Stimulated activated CD4-positive, alpha-beta T cell treated with anti-CD3 and anti-CD28 coated beads, Interleukin-1b, Interleukin-23, amount 100 ng/mL, for 4 hours (primary cell): ENCODE results near the gene EGR2.

Experiments used
- DNase-seq, 2 donors: peaks; one replicate each; pipeline ENCODE4 v3.0.0-alpha.2; 2020; ENCODE audit warnings: low read depth in 2 of 2

Gene EGR2

DNA sequence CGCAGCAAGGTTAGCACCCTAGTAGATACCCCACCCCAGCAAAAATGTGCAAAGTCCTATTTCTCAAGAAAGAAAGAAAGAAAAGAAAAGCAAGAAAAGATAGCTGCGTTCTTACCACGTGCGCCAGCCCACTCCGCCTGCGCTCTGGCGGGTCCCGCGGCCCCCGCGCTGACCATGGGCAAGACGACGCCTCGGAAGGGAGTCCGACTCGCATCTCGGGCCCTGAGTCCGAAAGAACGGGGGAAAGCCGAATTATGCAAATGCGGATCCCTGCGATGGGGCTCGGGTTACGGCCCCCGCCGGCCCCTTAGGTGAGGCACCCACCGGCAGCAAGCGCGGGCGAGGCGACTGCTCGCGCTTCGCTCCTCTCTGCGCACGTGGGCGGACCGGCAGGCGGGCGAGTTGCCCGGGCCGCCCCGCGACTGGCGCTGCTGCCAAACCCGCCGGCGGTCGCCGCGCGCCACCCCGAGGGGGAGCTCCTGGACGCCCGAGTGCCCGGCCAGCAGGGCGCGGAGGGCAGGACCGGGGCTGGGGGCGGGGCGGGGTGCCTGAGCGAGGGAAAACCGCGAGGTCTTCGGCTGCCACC is 2.4 kb upstream of the EGR2 start:
- DNase-seq: peak; percentile 62 to 65

- peak; percentile 57 to 67 for DNase-seq
Observed at GRCh38 chr10:62817766-62818425, 1.7 kb upstream of the EGR2 start.

- peak; percentile 55 to 64 for DNase-seq
Observed at GRCh38 chr10:62817121-62817765, 1.1 kb upstream of the EGR2 start.

- no peak for DNase-seq
Observed at GRCh38 chr10:62816076-62816330, 163 bp downstream of the EGR2 start.

DNA sequence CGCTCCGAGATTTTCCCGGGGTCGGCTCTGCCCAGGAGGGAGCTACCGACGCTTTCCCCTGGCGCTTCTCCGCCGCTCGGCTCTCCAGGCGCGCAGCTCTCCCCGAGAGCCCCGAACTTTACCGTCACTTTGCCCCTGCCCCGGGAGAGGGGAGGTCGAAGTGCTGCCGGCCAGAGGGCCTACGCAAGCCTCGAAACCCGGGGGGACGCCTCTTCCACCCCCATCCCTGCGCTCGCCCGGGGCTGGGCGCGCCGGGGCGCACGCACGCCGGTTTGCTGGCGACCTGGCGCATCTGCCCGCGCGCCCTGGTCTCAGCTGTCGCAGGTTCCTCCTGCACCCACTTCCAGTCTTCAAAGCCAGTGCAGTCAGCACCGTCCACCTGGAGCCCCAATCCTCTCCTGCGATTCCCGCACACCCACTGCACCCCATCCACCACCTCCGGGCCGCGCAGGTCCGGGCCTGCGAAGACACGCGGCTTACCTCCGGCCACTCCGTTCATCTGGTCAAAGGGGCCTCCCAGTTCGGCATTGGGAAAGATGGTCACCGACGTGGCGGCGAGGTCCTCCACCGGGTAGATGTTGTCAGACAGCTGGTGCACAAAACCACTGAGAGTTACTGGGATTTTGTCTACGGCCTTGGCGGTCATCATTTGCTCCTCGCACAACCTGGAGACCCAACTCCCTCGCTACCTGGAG is 638 bp downstream of the EGR2 start:
- DNase-seq: peak; percentile 21 to 23

DNA sequence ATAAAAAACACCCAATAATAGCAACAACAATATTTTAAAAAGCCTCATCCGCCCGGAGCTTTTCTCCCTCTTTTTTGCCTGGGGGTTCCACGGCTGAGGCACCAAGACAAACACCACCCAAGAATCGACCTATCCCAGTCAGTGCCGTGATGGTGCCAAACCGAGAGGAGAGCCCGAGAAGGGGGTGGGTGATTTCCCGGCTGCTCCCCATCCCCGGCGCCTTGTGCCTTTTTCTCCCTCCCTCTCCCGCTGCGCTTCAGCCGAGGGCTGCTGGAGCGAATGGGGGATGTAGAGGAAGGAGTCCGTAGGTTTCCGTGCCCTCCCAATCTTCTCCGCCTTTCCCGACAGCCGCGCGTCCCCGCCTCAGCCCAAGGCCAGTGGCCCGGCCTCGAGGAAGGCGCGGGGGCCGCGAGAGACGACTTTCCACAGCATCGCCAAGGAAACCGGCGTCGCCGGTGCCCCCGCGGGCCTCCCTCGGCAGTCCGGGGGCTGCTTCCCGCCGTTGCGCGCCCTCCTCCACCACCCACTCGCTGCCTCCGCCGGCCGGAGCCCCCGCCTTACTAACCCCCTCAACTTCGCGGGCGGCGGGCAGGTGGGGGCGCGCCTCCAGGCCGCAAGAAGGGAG is 1.3 kb downstream of the EGR2 start:
- peak; percentile 39 to 53 for DNase-seq

DNA sequence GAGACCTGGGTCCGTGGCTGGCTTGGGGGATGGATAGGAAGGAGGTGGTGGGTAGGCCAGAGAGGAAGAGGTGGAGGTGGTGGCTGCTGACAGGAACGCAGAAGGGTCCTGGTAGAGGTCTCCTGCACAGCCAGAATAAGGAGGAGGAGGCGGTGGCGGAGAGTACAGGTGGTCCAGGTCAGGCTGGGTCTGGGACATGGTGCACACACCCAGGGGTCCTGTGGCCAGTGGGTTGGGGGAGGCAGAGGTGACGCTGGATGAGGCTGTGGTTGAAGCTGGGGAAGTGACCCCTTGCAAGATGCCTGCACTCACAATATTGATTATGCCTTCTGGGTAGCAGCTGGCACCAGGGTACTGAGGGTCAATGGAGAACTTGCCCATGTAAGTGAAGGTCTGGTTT is 2.2 kb downstream of the EGR2 start:
- DNase-seq: peak in 1 of 2 donors; percentile 23

GRCh38 chr10:62813453-62813852 is 2.7 kb downstream of the EGR2 start:
- DNase-seq: no peak

DNA sequence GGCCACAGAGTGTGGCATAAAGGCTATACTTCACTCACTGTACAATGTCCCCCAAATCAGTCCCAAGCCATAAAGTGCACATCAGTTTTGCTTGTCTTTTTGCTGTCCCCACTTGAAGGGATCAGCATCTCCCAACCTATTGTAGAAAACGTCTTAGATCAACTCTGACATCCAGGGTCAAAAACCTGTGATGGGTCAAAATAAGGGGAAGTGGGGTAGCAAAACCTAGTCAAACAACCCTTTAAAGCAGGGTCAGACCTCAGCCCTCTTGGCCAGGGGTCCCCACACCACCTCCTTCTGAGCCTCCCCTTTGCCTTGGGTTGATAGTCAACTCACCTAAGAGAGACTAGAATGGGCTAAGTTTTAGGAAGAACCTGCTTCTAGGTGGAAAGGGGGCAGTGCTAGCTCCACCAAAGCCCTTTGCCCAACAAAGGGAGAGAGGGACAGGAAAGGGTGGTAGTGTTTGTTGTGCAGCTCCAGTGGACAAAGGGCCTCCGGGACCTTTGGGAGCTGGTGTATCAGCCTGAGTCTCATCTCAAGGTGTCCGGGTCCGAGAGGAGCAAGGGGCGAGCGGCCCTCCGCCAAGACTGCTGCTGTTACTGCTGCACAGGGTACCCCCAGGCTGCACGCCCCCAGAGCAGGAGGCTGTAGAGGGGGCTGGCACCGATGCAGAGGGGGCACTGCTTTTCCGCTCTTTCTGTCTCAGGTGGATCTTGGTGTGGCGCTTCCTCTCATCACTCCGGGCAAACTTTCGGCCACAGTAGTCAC is 3.3 kb downstream of the EGR2 start:
- no peak for DNase-seq

GRCh38 chr10:62811159-62811875 is 4.8 kb downstream of the EGR2 start:
- DNase-seq: peak; percentile 46 to 60

DNA sequence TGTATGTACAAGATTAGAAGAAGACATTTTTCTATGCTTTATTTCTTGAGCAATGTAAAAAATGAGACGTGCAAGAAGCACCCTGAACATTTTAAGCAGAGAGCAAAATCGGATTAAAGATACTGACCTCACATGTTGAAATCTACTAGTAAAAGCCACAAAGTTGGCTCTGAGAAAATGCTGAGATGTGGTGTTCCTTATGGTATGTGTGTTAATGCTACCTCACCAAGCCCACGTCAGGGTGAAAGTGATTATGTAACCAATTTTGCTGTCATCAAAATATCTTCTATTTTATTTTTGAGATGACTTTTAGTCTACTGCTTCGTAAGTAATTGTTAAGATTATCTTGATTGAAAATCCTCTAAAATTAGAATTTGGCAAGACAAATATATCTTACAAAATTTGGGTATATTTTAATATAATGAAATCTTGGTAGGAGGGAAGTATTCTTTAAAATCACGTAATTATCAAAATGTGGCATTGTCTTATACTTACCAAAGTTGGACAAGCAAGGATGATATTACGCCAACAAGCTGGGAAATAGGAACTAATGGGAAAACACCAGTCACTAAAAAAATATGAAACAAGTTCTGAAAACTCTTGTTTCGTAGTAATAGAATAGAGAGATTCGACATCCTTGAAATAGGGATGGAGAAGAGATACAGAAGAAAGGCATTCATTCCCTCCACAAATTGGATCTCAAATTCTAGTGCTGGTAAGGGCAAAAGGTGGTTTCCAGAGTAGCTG is 5.8 kb downstream of the EGR2 start:
- no peak for DNase-seq

DNA sequence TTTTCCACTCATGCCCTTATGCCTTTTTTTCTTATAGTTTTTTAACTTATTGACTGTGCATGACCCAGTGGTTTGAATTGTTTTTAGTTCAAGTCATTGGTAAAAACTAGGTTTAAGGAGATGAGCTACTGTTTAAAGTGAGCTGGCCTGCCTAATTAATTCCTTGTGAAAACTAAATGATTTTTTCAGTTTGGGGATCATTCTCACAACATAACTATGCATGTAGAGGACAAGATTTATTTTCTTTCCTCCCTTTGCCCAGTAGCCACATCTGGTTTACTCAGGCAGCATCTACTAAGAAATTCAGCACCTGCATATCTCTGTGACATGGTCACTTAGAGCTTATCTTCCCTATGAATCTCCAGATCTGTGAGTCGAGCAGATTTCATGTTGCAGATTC is 9.9 kb downstream of the EGR2 start:
- DNase-seq: no peak

GRCh38 chr10:62805231-62806099 is 10.7 kb downstream of the EGR2 start:
- peak in 1 of 2 donors; percentile 12 for DNase-seq

- peak; percentile 62 to 75 for DNase-seq
Observed at GRCh38 chr10:62804356-62805230, 11.6 kb downstream of the EGR2 start, which contains the start of gene ADO. Gene ADO, plus strand, starts transcription at chr10:62804720. Its CDS starts 340 bp downstream, at chr10:62805060.

GRCh38 chr10:62803724-62804355 is 12.3 kb downstream of the EGR2 start:
- no peak for DNase-seq

GRCh38 chr10:62801871-62802270 is 14.3 kb downstream of the EGR2 start:
- DNase-seq: no peak

GRCh38 chr10:62796896-62797295 is 19.3 kb downstream of the EGR2 start:
- no peak for DNase-seq

DNA sequence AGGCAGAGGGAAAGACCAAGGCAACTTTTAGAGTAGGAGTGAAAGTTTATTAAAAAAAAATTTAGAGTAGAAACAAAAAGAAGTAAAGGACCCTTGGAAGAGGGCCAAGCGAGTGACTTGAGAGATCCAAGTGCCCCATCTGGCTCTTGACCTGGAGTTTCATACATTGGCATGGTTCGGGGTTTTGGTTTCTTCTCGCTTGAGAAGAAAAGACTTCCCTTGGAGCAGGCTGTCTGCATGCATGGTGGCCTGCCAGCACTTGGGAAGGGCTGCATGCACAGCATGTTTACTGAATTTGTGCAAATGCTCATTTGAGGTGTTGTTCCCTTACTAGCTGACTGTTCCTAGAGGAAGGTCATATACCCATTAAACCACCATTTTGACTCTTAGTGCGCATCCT is 20.4 kb downstream of the EGR2 start:
- DNase-seq: no peak
